ENCODE measurements around the gene CTRB1.

CTRB1 gene

DNA sequence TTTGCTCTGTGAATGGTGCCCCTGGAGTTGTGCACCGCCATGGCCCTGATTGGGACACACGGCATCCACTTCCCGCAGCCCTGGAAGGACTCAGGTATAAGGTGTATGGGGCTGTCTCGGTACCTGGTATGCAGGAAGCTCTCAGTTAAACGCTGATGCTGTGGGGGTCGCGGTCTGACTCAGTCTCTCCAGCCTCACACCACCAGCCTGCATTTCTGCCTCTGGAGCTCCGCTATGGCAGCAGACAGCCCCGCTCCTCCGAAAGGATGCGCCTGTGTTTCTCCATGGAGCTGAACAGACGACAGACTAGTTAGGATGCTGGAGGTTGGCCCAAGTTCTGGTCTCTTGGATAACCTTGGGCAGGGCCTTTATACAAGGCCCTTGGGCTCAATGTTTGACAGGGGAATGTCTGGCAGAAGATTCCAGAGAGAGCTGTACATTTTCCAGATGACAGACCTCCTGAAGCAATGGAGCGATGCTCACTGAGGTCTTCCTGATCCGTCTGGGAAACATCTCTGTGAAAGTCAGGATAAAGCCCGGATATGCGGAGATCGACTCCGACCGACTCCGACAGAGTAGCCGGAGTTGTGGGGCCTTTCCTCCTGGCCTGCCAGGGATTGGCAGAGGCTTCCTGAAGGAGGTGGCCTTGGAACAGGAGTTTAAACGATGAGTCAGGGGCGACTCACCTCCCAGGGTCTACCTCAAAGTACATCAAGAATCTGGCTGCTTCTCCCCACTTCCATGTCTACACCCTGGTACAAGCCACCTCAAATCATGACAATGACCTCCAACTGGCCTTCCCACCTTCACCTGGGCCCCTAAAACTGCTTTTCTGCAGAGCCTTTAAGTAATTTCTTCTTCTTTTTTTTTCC lies 54.5 kb downstream of the CTRB1 start:
- no peak for DNase-seq
